DMS79 (cell line): ENCODE measurements around the gene PSMA1.
A peak's percentile ranks its signal among the peaks of the same experiment; 100 is the strongest.
"Not testable (repeated sequence)": the region's sequence is repeated elsewhere in the genome, so short reads cannot be mapped to it uniquely, and the experiment has no call there.

Experiments used
- DNase-seq: peaks from one replicate; lab custom pipeline; 2025; lab: John Stamatoyannopoulos, UW

The PSMA1 gene

GRCh38 chr11:14519917-14520746 lies at the start of gene PSMA1:
Gene PSMA1, minus strand, starts transcription at chr11:14520386. Its CDS starts 87 bp downstream, at chr11:14520299.
- peak; percentile 94 for DNase-seq

GRCh38 chr11:14569516-14569915 lies 49.3 kb upstream of the PSMA1 start:
- DNase-seq: not testable (repeated sequence)

- no peak for DNase-seq
These were observed 47.0 kb upstream of the PSMA1 start for GRCh38 chr11:14567064-14567651.

- no peak for DNase-seq
These were observed 46.3 kb upstream of the PSMA1 start for GRCh38 chr11:14566331-14567063.

GRCh38 chr11:14565845-14566244 lies 45.7 kb upstream of the PSMA1 start:
- DNase-seq: no peak

- DNase-seq: no peak
These were observed 35.6 kb upstream of the PSMA1 start for GRCh38 chr11:14555818-14556217.

GRCh38 chr11:14554959-14555358 lies 34.8 kb upstream of the PSMA1 start:
- DNase-seq: no peak

- DNase-seq: no peak
These were observed 31.9 kb upstream of the PSMA1 start for GRCh38 chr11:14552089-14552488.

GRCh38 chr11:14551380-14551779 lies 31.2 kb upstream of the PSMA1 start:
- no peak for DNase-seq

GRCh38 chr11:14549891-14550290 lies 29.7 kb upstream of the PSMA1 start:
- no peak for DNase-seq

- no peak for DNase-seq
These were observed 27.3 kb upstream of the PSMA1 start for GRCh38 chr11:14547440-14547839.

GRCh38 chr11:14546672-14547071 lies 26.5 kb upstream of the PSMA1 start:
- DNase-seq: no peak

GRCh38 chr11:14544611-14545010 lies 24.4 kb upstream of the PSMA1 start:
- DNase-seq: no peak

GRCh38 chr11:14543260-14543659 lies 23.1 kb upstream of the PSMA1 start:
- DNase-seq: no peak

- no peak for DNase-seq
These were observed 22.1 kb upstream of the PSMA1 start for GRCh38 chr11:14542324-14542723.

GRCh38 chr11:14541192-14541947 lies 21.2 kb upstream of the PSMA1 start:
- DNase-seq: no peak

GRCh38 chr11:14539982-14540421 lies 19.8 kb upstream of the PSMA1 start:
- no peak for DNase-seq

- DNase-seq: no peak
These were observed 18.9 kb upstream of the PSMA1 start for GRCh38 chr11:14538926-14539554.

- DNase-seq: no peak
These were observed 18.2 kb upstream of the PSMA1 start for GRCh38 chr11:14538271-14538925.

- DNase-seq: no peak
These were observed 17.0 kb upstream of the PSMA1 start for GRCh38 chr11:14537134-14537599.

GRCh38 chr11:14535166-14535565 lies 15.0 kb upstream of the PSMA1 start:
- DNase-seq: not testable (repeated sequence)
